ENCODE results near the gene TIMP3.

TIMP3 gene

GRCh38 chr22:32888976-32889375 lies 87.5 kb downstream of the TIMP3 start:
- DNase-seq: no peak

DNA sequence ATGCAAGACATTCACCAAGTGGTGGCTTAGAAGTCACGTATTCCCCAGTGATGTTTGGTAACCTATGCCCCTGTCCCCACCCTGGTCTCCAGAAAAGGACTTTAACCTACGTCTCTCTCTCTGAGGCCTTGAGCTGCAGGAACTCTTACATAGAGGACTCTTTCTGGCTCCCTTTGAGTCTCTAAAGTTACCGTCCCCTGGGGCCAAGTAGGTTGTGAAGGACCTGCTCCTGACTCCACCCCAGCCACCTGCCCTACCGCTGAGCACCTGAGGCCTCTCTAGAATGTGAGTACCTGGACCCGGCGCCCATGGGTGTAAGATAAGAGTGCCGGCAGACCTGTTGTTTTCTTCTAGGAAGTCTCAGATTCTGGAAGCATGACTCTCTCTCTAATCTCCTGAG lies 95.4 kb downstream of the TIMP3 start:
- DNase-seq: no peak

- DNase-seq: no peak
Observed at GRCh38 chr22:32897400-32897799, 95.9 kb downstream of the TIMP3 start.

- DNase-seq: no peak
Observed at GRCh38 chr22:32900886-32901635, 99.6 kb downstream of the TIMP3 start.

DNA sequence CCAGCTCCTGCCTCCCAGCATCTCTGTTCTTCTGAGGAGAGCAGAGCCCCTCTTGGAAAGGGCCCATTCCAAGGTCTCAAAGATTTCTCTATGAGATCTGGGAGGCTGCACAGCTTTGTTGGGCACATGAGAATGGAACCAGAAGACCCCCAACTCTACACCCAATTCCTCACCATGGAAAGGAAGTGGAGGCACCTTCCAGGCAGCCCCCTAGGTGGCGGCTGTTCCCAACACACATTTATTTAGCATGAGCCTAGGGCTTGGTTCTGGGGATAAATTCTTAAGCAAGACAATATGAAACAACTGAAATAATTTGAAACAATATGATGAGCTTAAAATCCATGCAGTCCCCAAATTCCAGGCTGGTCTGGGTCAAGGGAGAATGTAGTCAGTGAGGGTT lies 100.4 kb downstream of the TIMP3 start:
- DNase-seq: no peak

DNA sequence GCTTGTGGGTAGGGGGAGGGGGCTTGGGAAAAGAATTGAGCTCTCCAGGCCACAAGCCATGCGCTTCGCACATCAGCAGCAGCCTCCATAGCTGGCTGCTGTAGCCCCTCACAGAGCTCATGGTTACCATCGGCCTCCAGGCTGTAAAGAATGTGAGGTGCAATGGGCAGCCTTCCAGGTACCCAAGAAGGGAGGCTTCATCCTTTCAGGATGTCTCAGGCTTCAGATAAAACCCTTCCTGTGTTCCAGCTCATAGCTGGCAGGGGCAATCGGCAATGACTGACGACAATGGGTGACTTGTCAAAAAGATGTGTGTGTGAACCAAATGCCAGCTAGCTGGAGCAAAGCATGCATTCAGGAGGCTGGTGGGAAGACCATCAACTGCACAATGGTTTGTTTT lies 102.0 kb downstream of the TIMP3 start:
- DNase-seq: no peak

DNA sequence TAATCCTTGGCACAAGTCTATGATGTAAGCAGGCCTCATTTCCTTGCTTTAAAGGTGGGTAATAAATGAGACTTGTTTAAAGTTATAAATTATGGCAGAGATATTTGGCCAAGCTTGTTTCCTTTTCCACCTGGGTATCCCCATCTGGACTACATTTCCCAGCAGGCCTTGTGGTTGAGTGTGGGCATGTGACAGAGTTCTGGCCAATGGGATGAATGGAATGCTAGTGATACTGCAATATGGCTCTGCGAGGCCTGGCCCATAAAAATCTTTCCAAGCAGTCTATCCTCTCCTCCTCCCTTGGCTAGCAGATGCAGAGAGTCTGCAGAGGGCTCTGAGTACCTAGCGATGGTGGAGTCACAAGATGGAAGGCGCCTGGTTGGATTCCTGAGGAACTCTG lies 102.5 kb downstream of the TIMP3 start:
- no peak for DNase-seq

DNA sequence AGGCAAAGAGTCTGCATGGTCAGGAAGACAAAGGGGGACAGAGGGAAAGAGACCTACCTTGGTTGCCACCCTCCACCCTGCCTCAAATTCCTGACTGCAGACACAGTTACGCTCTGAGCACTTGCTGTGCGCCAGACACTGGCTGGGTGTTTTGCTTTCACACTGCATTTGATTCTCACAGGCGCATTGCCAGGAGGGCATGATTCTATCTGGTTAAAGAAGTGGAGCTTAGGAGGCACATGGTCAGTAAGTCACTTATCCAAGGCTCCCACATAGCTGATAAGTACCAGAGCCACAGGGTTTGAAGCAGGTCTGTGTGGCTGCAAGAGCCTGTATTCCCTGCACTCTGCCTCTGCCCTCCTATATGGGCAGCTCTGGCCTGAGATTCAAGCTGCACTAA lies 103.9 kb downstream of the TIMP3 start:
- no peak for DNase-seq

GRCh38 chr22:32909581-32910428 lies 108.3 kb downstream of the TIMP3 start:
- no peak for DNase-seq

- DNase-seq: no peak
Observed at GRCh38 chr22:32910429-32910772, 108.9 kb downstream of the TIMP3 start.

- DNase-seq: no peak
Observed at GRCh38 chr22:32911503-32911902, 110.0 kb downstream of the TIMP3 start.
